HepG2 (cell line): ENCODE data around the gene DNAJB5. TPM values are rescaled to one million over a fixed set of nuclear protein-coding genes. Genes with fewer than 3 reads are reported as not detected.
"Not testable (repeated sequence)": the region's sequence is repeated elsewhere in the genome, so short reads cannot be mapped to it uniquely, and the experiment has no call there.

Experiments
- ATAC-seq: fragments of 200-7000 bp; cut with Tn5 transposase; 3 replicates; pipeline ENCODE4 v1.9.1; 2020; ENCODE audit warnings: mild to moderate bottlenecking, moderate library complexity
- BruUV-seq: library from RNA; stranded (reverse); fragments of 400-500 nt; replicated peaks from 2 replicates; lab custom pipeline; 2021; lab: Mats Ljungman, UMichigan
- CTCF ChIA-PET: fragments of 300-600 bp; formaldehyde crosslinking; extraction: SDS; loops from one replicate; lab custom pipeline; 2021; ENCODE audit warnings: low total read pairs, inconsistent platforms, low intra/inter-chr PET ratio; lab: Yijun Ruan, JAX
- POLR2A ChIA-PET: fragments of 350-600 bp; sonication (Branson Sonifier 250); formaldehyde crosslinking; loops from one replicate; lab custom pipeline; 2020; ENCODE audit warnings: antibody characterized with exemption, inconsistent platforms; lab: Yijun Ruan, JAX
- DNase-seq: peaks from one replicate; pipeline ENCODE4 v3.0.0-alpha.2; 2015; ENCODE audit warnings: low spot score
- FAIRE-seq: peaks from 3 replicates; lab custom pipeline; 2011; peaks lifted over from hg19 to GRCh38; lab: Jason Lieb, UNC
- H2AFZ ChIP-seq: one replicate; pipeline ENCODE4 v1.6.1; 2011; ENCODE audit warnings: low read length, inconsistent platforms
- H3K27ac ChIP-seq: fragments of 300-600 bp; 3 replicates; pipeline ENCODE4 v1.8.0; 2011; ENCODE audit warnings: mixed run types, mild to moderate bottlenecking, mixed read lengths, low read length, inconsistent platforms; ENCODE audit not compliant: insufficient read depth; ENCODE audit errors: extremely low read length
- H3K27me3 ChIP-seq, 2 experiments: fragments of 200-600 bp in 1 of 2; 2 replicates in 1 of 2; 3 replicates in 1 of 2; pipeline versions ENCODE4 v1.6.0 to v1.8.0; 2011; ENCODE audit warnings: low read length in 2 of 2, mild to moderate bottlenecking in 2 of 2, moderate library complexity in 2 of 2, inconsistent platforms in 1 of 2; ENCODE audit not compliant: insufficient read depth in 2 of 2, control insufficient read depth in 1 of 2
- H3K36me3 ChIP-seq, 2 experiments: fragments of 200-600 bp in 1 of 2; replicated peaks in 1 of 2; 2 replicates in 1 of 2; 3 replicates in 1 of 2; pipeline versions ENCODE4 v1.5.1 to v1.8.0; 2011; ENCODE audit warnings: low read length in 2 of 2, inconsistent platforms in 1 of 2; ENCODE audit not compliant: insufficient read depth in 2 of 2, control insufficient read depth in 1 of 2
- H3K4me1 ChIP-seq: 2 replicates; pipeline ENCODE4 v1.5.1; 2012; ENCODE audit warnings: low read length, inconsistent platforms; ENCODE audit not compliant: insufficient read depth
- H3K4me2 ChIP-seq: 2 replicates; pipeline ENCODE4 v1.6.0; 2011; ENCODE audit warnings: low read depth, low read length, inconsistent platforms
- H3K4me3 ChIP-seq, 3 experiments: fragments of 200-600 bp in 1 of 3; sonication (generic), shearing (Covaris generic) in 1 of 3; replicated peaks in 1 of 3; 2 replicates each; pipeline ENCODE4 v1.5.1; 2011 to 2016; ENCODE audit warnings: low read length in 3 of 3, inconsistent platforms in 2 of 3, low read depth in 2 of 3, mild to moderate bottlenecking in 2 of 3, control low read depth in 1 of 3, mixed read lengths in 1 of 3; ENCODE audit not compliant: insufficient read depth in 1 of 3
- H3K79me2 ChIP-seq: one replicate; pipeline ENCODE4 v1.6.1; 2011; ENCODE audit warnings: low read length, inconsistent platforms; ENCODE audit not compliant: insufficient read depth
- H3K9ac ChIP-seq: 2 replicates; pipeline ENCODE4 v1.6.0; 2011; ENCODE audit warnings: mild to moderate bottlenecking, low read depth, low read length, inconsistent platforms; ENCODE audit not compliant: insufficient read depth
- H3K9me3 ChIP-seq: 2 replicates; pipeline ENCODE4 v1.5.1; 2012; ENCODE audit warnings: mild to moderate bottlenecking, low read length
- H4K20me1 ChIP-seq: 2 replicates; pipeline ENCODE4 v1.6.0; 2011; ENCODE audit warnings: inconsistent platforms, mild to moderate bottlenecking, low read length, moderate library complexity; ENCODE audit not compliant: insufficient read depth
- NR2F2 ChIP-seq: IDR thresholded peaks from 2 replicates; pipeline ENCODE4 v1.6.1; 2012; ENCODE audit warnings: low read depth, inconsistent platforms, borderline replicate concordance
- RERE ChIP-seq: IDR thresholded peaks from 2 replicates; pipeline ENCODE4 v1.6.1; 2016; ENCODE audit warnings: low read depth, missing genetic modification reagents, missing compliant biosample characterization
- ZFP82 ChIP-seq: sonication (generic); formaldehyde crosslinking; IDR thresholded peaks from 2 replicates; pipeline ENCODE4 v1.5.1; 2020; ENCODE audit warnings: mild to moderate bottlenecking, missing genetic modification reagents, borderline replicate concordance
- ZNF296 ChIP-seq: sonication (generic); formaldehyde crosslinking; conservative IDR thresholded peaks from 2 replicates; pipeline ENCODE4 v1.5.0; 2020; ENCODE audit warnings: mild to moderate bottlenecking, missing genetic modification reagents
- ZNF768 ChIP-seq: sonication (generic); formaldehyde crosslinking; IDR thresholded peaks from 2 replicates; pipeline ENCODE4 v1.4.0; 2020; ENCODE audit warnings: missing genetic modification reagents
- WGBS: methylation state at CpG from one replicate; pipeline ENCODE4 v1.1.6; 2017; ENCODE audit warnings: low lambda C conversion rate; 5-methylcytosine and 5-hydroxymethylcytosine counted together
- in situ Hi-C: cut with HindIII; loops from 2 replicates; pipeline ENCODE4 v1.10.0; 2017; ENCODE audit warnings: low pct_unique_long_range_greater_than_20kb; ENCODE audit not compliant: extremely low pct_ligation_motif_present
- intact Hi-C: fragments of 100-400 bp; cut with micrococcal nuclease; formaldehyde crosslinking; loops from one replicate; pipeline ENCODE4 v1.10.0; 2022; ENCODE audit not compliant: unreplicated experiment
- polyA plus RNA-seq, 8 experiments: library from polyadenylated mRNA; depleted of rRNA in 3 of 8; stranded (reverse) in 7 of 8; unstranded in 1 of 8; fragments of >200 nt; fragmentation: Illumina TruSeq in 4 of 8; extraction: Trizol in 4 of 8; gene quantifications; 2 replicates each; pipeline versions ENCODE4 v1.2.1 to v1.2.3, GENCODE V29; 2011 to 2016; ENCODE audit warnings: low read depth in 4 of 8, missing spikeins in 1 of 8, mixed read lengths in 1 of 8; ENCODE audit not compliant: insufficient read depth in 1 of 8
- total RNA-seq, 5 experiments: library from RNA; depleted of rRNA; stranded (reverse); fragments of >200 nt; fragmentation: Illumina TruSeq; extraction: Trizol; gene quantifications; 2 replicates each; pipeline ENCODE4 v1.2.3, GENCODE V29; 2016; ENCODE audit warnings: low read depth in 1 of 5

Gene DNAJB5
- total and polyA plus RNA-seq, 2 of the 13 experiments (the other 11 are each of a cell fraction or from before 2014, with no cell fraction given) = 0.40 to 0.69 TPM

- TF ChIP-seq RERE (no peak), ZFP82 (no peak)
Measured at GRCh38 chr9:34948451-34948850, 41.1 kb upstream of the DNAJB5 start (continued).

GRCh38 chr9:34954225-34954624 lies 35.3 kb upstream of the DNAJB5 start:
- Histone ChIP-seq H3K9me3 (no peaks in the 10 kb centered on the region), H3K27ac (no peak overlapping the region), H3K4me2 (no peak overlapping the region), H3K4me1 (no peaks in the 10 kb centered on the region; the same call in 1 of the 2 replicates), H3K9ac (no peak overlapping the region), H3K79me2 (no peaks in the 10 kb centered on the region), H3K27me3 (peaks cover 3 to 19% of the 10 kb centered on the region in 2 experiments)
- intact Hi-C loops = no loop called here
- CTCF ChIA-PET = no interaction called here
- FAIRE-seq (no peak), DNase-seq (no peak)
- TF ChIP-seq NR2F2 = no peak
- no peak for TF ChIP-seq ZNF296 (CRISPR knock-in tag)
- TF ChIP-seq ZNF768 (CRISPR knock-in tag) = no peak
- TF ChIP-seq, all 625 proteins: peak for 0
- 55% methylated on average over 2 of the region's 2 CpGs for WGBS
- POLR2A ChIA-PET = no interaction called here
- Histone ChIP-seq H3K36me3 (no peaks in the 10 kb centered on the region), H3K4me3 (no peak overlapping the region), H4K20me1 (no peaks in the 10 kb centered on the region), H2AFZ (no peak overlapping the region)
- ATAC-seq = no peak
- no TSS peak for BruUV-seq
- in situ Hi-C loops = no loop called here

GRCh38 chr9:34956066-34956465 lies 33.5 kb upstream of the DNAJB5 start:
- WGBS = 58% methylated on average over 7 of the region's 7 CpGs
- peaks cover 3 to 25% of the 10 kb centered on the region in 2 experiments for H3K27me3 ChIP-seq
- H3K4me2 ChIP-seq, H3K4me1 ChIP-seq, ATAC-seq, BruUV-seq, DNase-seq, FAIRE-seq, CTCF ChIA-PET, H2AFZ ChIP-seq, H3K9me3 ChIP-seq, POLR2A ChIA-PET, H3K36me3 ChIP-seq, in situ Hi-C loops, H3K79me2 ChIP-seq, H3K4me3 ChIP-seq, H3K27ac ChIP-seq, H4K20me1 ChIP-seq, intact Hi-C loops, H3K9ac ChIP-seq: not testable (repeated sequence)
